ENCODE results near the gene CCR3.

- no peak for TF ChIP-seq CTCF (optimal IDR thresholded peaks at IDR 0.05 in 1 of 3, IDR thresholded peaks at IDR 0.05 in 1 of 3, conservative IDR thresholded peaks at IDR 0.05 in 1 of 3; ENCODE audit: extremely low read depth in 1 of 3, insufficient read depth in 2 of 3, low read length in 3 of 3)
- TF ChIP-seq EZH2 (IDR thresholded peaks at IDR 0.05; ENCODE audit: low read length) = no peak
Observed at GRCh38 chr3:46206282-46207015, 35.8 kb upstream of the CCR3 start.
